Endothelial cell of umbilical vein (primary cell): ENCODE results near the gene CD44. TPM values are rescaled to one million over a fixed set of nuclear protein-coding genes. Genes with fewer than 3 reads are reported as not detected.

Source experiments
- BruUV-seq: library from RNA; stranded (reverse); fragments of 400-500 nt; replicated peaks from 2 replicates; lab custom pipeline; 2021; lab: Mats Ljungman, UMichigan
- CTCF ChIA-PET: fragments of 300-600, 350-600 bp; sonication (Branson Sonifier 250); formaldehyde crosslinking; loops from one replicate; lab custom pipeline; 2021; ENCODE audit warnings: antibody characterized with exemption, inconsistent platforms; lab: Charles Lee
- POLR2A ChIA-PET: fragments of 300-600, 350-600 bp; sonication (Branson Sonifier 250); formaldehyde crosslinking; loops from one replicate; lab custom pipeline; 2021; ENCODE audit warnings: antibody characterized with exemption, inconsistent platforms; lab: Charles Lee
- DNase-seq: peaks from one replicate; pipeline ENCODE4 v3.0.0-alpha.2; 2011; ENCODE audit warnings: low read depth, low spot score
- FAIRE-seq: peaks from 2 replicates; lab custom pipeline; 2011; peaks lifted over from hg19 to GRCh38; lab: Jason Lieb, UNC
- H2AFZ ChIP-seq: 2 replicates; pipeline ENCODE4 v1.6.0; 2012; ENCODE audit warnings: low read depth, low read length, control low read depth, inconsistent platforms
- H3K27ac ChIP-seq: 2 replicates; pipeline ENCODE4 v1.5.1; 2011; ENCODE audit warnings: low read depth, mild to moderate bottlenecking, control low read depth, low read length, moderate library complexity; ENCODE audit not compliant: insufficient read depth
- H3K27me3 ChIP-seq, 2 experiments: 2 replicates each; pipeline versions ENCODE4 v1.6.0 to v1.6.1; 2011; ENCODE audit warnings: low read length in 2 of 2, mixed read lengths in 1 of 2; ENCODE audit not compliant: control insufficient read depth in 2 of 2, insufficient read depth in 2 of 2
- H3K36me3 ChIP-seq, 2 experiments: 2 replicates in 1 of 2; 3 replicates in 1 of 2; pipeline ENCODE4 v1.5.1; 2011; ENCODE audit warnings: low read length in 2 of 2, mild to moderate bottlenecking in 1 of 2, moderate library complexity in 1 of 2; ENCODE audit not compliant: control insufficient read depth in 2 of 2, insufficient read depth in 2 of 2; ENCODE audit errors: extremely low read depth in 1 of 2
- H3K4me1 ChIP-seq: 3 replicates; pipeline ENCODE4 v1.5.1; 2011; ENCODE audit warnings: mild to moderate bottlenecking, low read length; ENCODE audit not compliant: control insufficient read depth, insufficient read depth; ENCODE audit errors: extremely low read depth
- H3K4me2 ChIP-seq: 2 replicates; pipeline ENCODE4 v1.6.1; 2011; ENCODE audit warnings: low read length, control low read depth, mixed read lengths; ENCODE audit not compliant: insufficient read depth
- H3K4me3 ChIP-seq, 3 experiments: fragments of 200-600 bp in 1 of 3; sonication (generic), shearing (Covaris generic) in 1 of 3; replicated peaks in 1 of 3; 2 replicates each; pipeline ENCODE4 v1.5.1; 2011 to 2016; ENCODE audit warnings: control low read depth in 3 of 3, low read length in 3 of 3, mild to moderate bottlenecking in 2 of 3, inconsistent platforms in 1 of 3, low read depth in 1 of 3, moderate library complexity in 1 of 3; ENCODE audit not compliant: insufficient read depth in 1 of 3
- H3K79me2 ChIP-seq: 2 replicates; pipeline ENCODE4 v1.6.0; 2012; ENCODE audit warnings: low read length, inconsistent platforms; ENCODE audit not compliant: control insufficient read depth, insufficient read depth
- H3K9ac ChIP-seq: replicated peaks from 2 replicates; pipeline ENCODE3; 2011; ENCODE audit warnings: low read length, control low read depth; ENCODE audit not compliant: insufficient read depth; ENCODE audit errors: extremely low read depth
- H3K9me1 ChIP-seq: replicated peaks from 3 replicates; pipeline ENCODE4 v1.6.0; 2011; ENCODE audit warnings: mild to moderate bottlenecking, low read length; ENCODE audit not compliant: control insufficient read depth, insufficient read depth; ENCODE audit errors: extremely low read depth
- H3K9me3 ChIP-seq: replicated peaks from 2 replicates; pipeline ENCODE4 v1.5.1; 2012; ENCODE audit warnings: low read length, inconsistent platforms; ENCODE audit not compliant: control insufficient read depth, insufficient read depth
- H4K20me1 ChIP-seq: replicated peaks from 2 replicates; pipeline ENCODE3; 2011; ENCODE audit warnings: mild to moderate bottlenecking, low read length; ENCODE audit not compliant: control insufficient read depth, insufficient read depth; ENCODE audit errors: extremely low read depth
- FOS ChIP-seq: IDR thresholded peaks from 2 replicates; pipeline ENCODE4 v1.6.1; 2011; ENCODE audit warnings: mild to moderate bottlenecking, low read length, moderate library complexity, borderline replicate concordance; ENCODE audit not compliant: insufficient read depth
- JUN ChIP-seq: IDR thresholded peaks from 2 replicates; pipeline ENCODE4 v1.6.1; 2011; ENCODE audit warnings: borderline replicate concordance, low read depth; ENCODE audit not compliant: insufficient read length, insufficient read depth
- MYC ChIP-seq: IDR thresholded peaks from one replicate; pipeline ENCODE4 v1.6.1; 2011; ENCODE audit warnings: mild to moderate bottlenecking, low read depth, low read length
- POLR2A ChIP-seq: IDR thresholded peaks from 2 replicates; pipeline ENCODE4 v1.6.1; 2012; ENCODE audit warnings: low read depth, mild to moderate bottlenecking, control low read depth, low read length
- dilution Hi-C: fragments of 300-500 bp; cut with MboI; formaldehyde crosslinking; loops from one replicate; pipeline ENCODE4 v1.15.0; 2019; ENCODE audit warnings: low sequenced_read_pairs; ENCODE audit not compliant: extremely low pct_ligation_motif_present
- intact Hi-C: fragments of 100-400 bp; cut with micrococcal nuclease; formaldehyde crosslinking; loops from one replicate; pipeline ENCODE4 v1.10.0; 2022
- polyA plus RNA-seq, 4 experiments: library from polyadenylated mRNA; depleted of rRNA in 3 of 4; stranded (reverse) in 3 of 4; unstranded in 1 of 4; fragments of >200 nt; gene quantifications; 2 replicates each; pipeline versions ENCODE4 v1.2.1 to v1.2.3, GENCODE V29; 2011 to 2012; ENCODE audit warnings: missing spikeins in 1 of 4
- total RNA-seq: library from RNA; stranded (reverse); gene quantifications from 2 replicates; pipeline ENCODE4 v1.2.3, GENCODE V29; 2021
- TF ChIP-seq, protein P1 (sequence below): IDR thresholded peaks from 2 replicates; pipeline ENCODE4 v1.6.1; 2011; ENCODE audit not compliant: insufficient read depth, insufficient read length
- TF ChIP-seq, protein P2 (sequence below), 2 donors: IDR thresholded peaks; 1 replicate in 1 of 2; 2 replicates in 1 of 2; pipeline ENCODE4 v1.5.1; 2011; ENCODE audit warnings: low read length in 2 of 2, mild to moderate bottlenecking in 2 of 2, moderate library complexity in 2 of 2, control low read depth in 1 of 2, inconsistent platforms in 1 of 2, low read depth in 1 of 2; ENCODE audit not compliant: insufficient read depth in 1 of 2; ENCODE audit errors: extremely low read depth in 1 of 2

CD44 gene
- total and polyA plus RNA-seq, 2 donors (not counting 3 experiments of a cell fraction or from before 2014, with no cell fraction given), result 25.5 to 26.3 TPM

DNA sequence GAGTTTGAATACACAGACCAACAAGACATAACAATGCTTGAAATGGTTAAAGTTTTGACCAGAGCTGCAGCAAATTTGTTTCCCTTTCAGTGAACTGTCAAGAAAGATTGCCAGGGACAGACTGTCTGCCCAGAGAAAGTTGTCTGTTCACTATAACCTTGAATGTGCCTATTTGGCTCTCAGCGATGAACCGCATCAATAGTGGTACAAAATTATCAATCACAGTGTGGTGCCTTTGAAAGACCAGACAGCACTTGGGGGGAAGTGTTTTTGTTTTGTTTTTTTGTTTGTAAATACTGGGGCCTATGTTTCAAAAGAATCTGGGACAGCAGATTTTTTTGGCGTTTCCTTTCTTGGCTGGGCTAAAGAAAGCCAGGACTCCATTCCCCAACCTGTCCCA, 123.1 kb downstream of the CD44 start:
- no TSS peak for BruUV-seq

More for the DNA sequence above, 123.1 kb downstream of the CD44 start:
- Histone ChIP-seq H3K27ac (no peak overlapping the region), H3K36me3 (no peaks in the 10 kb centered on the region), H2AFZ (no peak overlapping the region), H3K9me1 (no peaks in the 10 kb centered on the region), H3K4me3 (no peak overlapping the region), H3K79me2 (no peaks in the 10 kb centered on the region), H3K9me3 (no peaks in the 10 kb centered on the region), H4K20me1 (no peaks in the 10 kb centered on the region), H3K4me1 (no peaks in the 10 kb centered on the region), H3K27me3 (peaks cover 6 to 26% of the 10 kb centered on the region in 2 experiments), H3K9ac (no peak overlapping the region), H3K4me2 (no peak overlapping the region)
- dilution Hi-C loops, result no loop called here
- ChIA-PET CTCF (interaction anchor here (1.6 kb wide), 1 partner anchor 23 kb away, joined by 3 read pairs; no protein-coding TSS in a partner anchor), POLR2A (no interaction called here)
- no peak for TF ChIP-seq JUN
- no peak for TF ChIP-seq FOS
- no peak for TF ChIP-seq POLR2A
- no peak for TF ChIP-seq MYC
- TF ChIP-seq, protein P1, sequence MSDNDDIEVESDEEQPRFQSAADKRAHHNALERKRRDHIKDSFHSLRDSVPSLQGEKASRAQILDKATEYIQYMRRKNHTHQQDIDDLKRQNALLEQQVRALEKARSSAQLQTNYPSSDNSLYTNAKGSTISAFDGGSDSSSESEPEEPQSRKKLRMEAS, result no peak
- TF ChIP-seq, protein P2, sequence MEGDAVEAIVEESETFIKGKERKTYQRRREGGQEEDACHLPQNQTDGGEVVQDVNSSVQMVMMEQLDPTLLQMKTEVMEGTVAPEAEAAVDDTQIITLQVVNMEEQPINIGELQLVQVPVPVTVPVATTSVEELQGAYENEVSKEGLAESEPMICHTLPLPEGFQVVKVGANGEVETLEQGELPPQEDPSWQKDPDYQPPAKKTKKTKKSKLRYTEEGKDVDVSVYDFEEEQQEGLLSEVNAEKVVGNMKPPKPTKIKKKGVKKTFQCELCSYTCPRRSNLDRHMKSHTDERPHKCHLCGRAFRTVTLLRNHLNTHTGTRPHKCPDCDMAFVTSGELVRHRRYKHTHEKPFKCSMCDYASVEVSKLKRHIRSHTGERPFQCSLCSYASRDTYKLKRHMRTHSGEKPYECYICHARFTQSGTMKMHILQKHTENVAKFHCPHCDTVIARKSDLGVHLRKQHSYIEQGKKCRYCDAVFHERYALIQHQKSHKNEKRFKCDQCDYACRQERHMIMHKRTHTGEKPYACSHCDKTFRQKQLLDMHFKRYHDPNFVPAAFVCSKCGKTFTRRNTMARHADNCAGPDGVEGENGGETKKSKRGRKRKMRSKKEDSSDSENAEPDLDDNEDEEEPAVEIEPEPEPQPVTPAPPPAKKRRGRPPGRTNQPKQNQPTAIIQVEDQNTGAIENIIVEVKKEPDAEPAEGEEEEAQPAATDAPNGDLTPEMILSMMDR (IDR thresholded peaks at IDR 0.05; ENCODE audit: extremely low read depth in 1 of 2, insufficient read depth in 1 of 2, low read depth in 1 of 2, low read length in 2 of 2), result no peak
- FAIRE-seq, result no peak
- no peak for DNase-seq
- intact Hi-C loops, result no loop called here
